BJ (cell line): Measurements from ENCODE around the gene CHST11. TPM values are rescaled to one million over a fixed set of nuclear protein-coding genes. Genes with fewer than 3 reads are reported as not detected.

Experiments
- CTCF ChIA-PET: fragments of 350-600 bp; formaldehyde crosslinking; extraction: SDS; loops from one replicate; lab custom pipeline; 2021; ENCODE audit warnings: antibody characterized with exemption, inconsistent platforms; lab: Yijun Ruan, JAX
- POLR2A ChIA-PET: fragments of 300-600 bp; sonication (Branson Sonifier 250); formaldehyde crosslinking; extraction: SDS; loops from one replicate; lab custom pipeline; 2021; ENCODE audit warnings: antibody characterized with exemption; lab: Charles Lee
- DNase-seq: peaks from one replicate; pipeline ENCODE4 v3.0.0-alpha.2; 2011; ENCODE audit warnings: low read depth
- H3K27me3 ChIP-seq: 2 replicates; pipeline ENCODE4 v1.6.0; 2011; ENCODE audit warnings: low read length; ENCODE audit not compliant: control insufficient read depth, insufficient read depth
- H3K36me3 ChIP-seq: 2 replicates; pipeline ENCODE4 v1.5.1; 2011; ENCODE audit warnings: low read length; ENCODE audit not compliant: control insufficient read depth, insufficient read depth
- H3K4me3 ChIP-seq: 2 replicates; pipeline ENCODE4 v1.5.1; 2011; ENCODE audit warnings: low read depth, mild to moderate bottlenecking, control low read depth, low read length
- polyA plus RNA-seq: library from polyadenylated mRNA; depleted of rRNA; stranded (reverse); fragments of >200 nt; gene quantifications from 2 replicates; pipeline ENCODE4 v1.2.3, GENCODE V29; 2011
- TF ChIP-seq, protein P1 (sequence below): IDR thresholded peaks from 2 replicates; pipeline ENCODE4 v1.5.1; 2011; ENCODE audit warnings: low read depth, mild to moderate bottlenecking, control low read depth, inconsistent platforms, low read length, moderate library complexity; ENCODE audit not compliant: insufficient read depth

The CHST11 gene
- polyA plus RNA-seq, 1 experiment = 7.3 TPM

DNA sequence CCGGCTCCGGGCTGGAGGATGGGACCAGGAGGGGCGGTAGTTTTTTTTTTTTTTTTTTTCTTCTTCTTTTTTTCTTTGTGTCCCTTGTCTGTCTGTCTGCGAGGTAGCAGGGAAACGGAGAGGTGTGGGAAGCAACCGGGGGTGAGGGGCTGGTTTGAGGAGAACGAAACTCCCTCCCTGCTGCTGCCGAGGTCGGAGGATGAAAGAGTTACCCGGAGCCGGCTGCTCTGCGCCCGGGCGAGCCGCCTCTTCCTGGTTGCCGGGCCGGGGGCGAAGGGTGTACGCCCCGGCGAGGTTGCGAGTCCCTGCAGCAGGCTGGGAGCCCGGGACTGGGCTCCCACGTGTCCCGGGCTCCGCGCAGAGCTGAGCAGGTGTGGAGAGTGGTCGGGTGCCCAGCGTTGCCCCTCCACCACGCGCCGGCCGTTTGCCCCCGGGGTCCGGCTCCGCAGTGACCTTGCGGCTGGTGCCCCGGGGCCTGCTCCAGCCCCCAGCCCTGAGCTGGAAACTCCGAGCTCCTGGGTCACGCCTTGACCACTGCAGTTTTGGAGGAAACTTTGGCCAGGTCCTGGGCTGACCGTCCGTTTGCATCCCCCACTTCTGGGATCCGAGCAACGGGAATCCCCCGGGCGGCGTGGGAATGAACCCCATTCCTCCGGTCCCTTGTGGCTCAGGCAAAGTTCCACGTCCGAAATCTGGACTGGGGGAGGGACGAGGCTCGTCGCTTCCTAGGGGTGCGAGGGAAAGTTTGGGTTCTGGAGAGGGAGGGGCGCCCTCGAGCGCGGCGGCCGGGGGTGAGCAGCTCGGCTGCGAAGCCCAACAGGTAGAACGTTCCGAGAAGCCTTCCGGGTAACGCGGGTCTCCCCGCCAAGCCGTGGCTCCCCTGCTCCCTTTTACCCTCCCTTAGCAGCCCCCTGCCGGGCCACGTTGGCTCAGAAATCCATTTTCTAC, 1.3 kb downstream of the CHST11 start:
- H3K4me3 ChIP-seq = peak overlapping the region; percentile 68
- H3K27me3 ChIP-seq = no peaks in the 10 kb centered on the region
- ChIA-PET CTCF (interaction anchor here (0.8 to 1.9 kb wide), 8 partner anchors 10 to 144 kb away, joined by 3 to 7 read pairs (median 4); no protein-coding TSS in a partner anchor), POLR2A (interaction anchor here (0.7 kb wide), 1 partner anchor 175 kb away, joined by 8 read pairs; no protein-coding TSS in a partner anchor)
- no peaks in the 10 kb centered on the region for H3K36me3 ChIP-seq
- TF ChIP-seq, protein P1, sequence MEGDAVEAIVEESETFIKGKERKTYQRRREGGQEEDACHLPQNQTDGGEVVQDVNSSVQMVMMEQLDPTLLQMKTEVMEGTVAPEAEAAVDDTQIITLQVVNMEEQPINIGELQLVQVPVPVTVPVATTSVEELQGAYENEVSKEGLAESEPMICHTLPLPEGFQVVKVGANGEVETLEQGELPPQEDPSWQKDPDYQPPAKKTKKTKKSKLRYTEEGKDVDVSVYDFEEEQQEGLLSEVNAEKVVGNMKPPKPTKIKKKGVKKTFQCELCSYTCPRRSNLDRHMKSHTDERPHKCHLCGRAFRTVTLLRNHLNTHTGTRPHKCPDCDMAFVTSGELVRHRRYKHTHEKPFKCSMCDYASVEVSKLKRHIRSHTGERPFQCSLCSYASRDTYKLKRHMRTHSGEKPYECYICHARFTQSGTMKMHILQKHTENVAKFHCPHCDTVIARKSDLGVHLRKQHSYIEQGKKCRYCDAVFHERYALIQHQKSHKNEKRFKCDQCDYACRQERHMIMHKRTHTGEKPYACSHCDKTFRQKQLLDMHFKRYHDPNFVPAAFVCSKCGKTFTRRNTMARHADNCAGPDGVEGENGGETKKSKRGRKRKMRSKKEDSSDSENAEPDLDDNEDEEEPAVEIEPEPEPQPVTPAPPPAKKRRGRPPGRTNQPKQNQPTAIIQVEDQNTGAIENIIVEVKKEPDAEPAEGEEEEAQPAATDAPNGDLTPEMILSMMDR = 0 out of 2 replicates have a peak, but pooled peaks have one; percentile 17
- no peak for DNase-seq

DNA sequence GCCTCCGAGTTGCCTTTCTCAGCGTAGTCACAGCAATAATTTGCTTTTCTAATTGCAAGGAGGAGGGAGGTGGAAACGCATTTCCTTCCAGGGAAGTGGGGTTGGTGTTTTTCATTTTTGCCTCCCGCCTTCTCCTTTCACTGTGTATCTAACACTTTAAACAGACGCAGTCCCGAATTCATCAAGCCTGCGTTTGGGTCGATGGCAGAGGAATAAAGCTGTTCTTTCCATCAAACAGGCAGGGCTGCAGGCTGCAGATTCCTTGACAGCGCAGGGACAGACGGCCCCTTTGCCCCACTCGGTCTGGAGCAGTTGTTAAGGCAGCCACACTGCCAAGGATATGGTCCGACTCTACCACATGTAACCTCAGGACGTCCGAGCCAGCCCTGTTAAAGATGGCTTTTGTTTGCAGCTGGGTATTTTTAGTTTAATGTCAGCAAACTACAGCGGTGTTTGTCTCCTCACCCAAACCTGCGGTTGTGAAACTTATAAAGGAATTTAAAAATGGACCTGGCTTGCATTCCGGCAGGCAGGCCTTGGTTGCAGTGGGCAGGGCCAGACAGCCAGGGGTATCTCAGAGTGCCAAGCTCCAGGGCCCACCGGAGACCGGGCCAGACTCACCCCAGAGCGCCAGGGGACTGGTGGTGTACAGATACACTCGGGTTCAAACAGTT, 2.1 kb downstream of the CHST11 start:
- Histone ChIP-seq H3K36me3 (no peaks in the 10 kb centered on the region), H3K27me3 (no peaks in the 10 kb centered on the region), H3K4me3 (peak overlapping the region; percentile 68)
- TF ChIP-seq, protein P1 = no peak
- CTCF ChIA-PET = interaction anchor here (0.9 to 1.8 kb wide), 4 partner anchors 9 to 78 kb away, joined by 3 to 6 read pairs (median 4); no protein-coding TSS in a partner anchor
- DNase-seq = no peak
- POLR2A ChIA-PET = interaction anchor here (0.6 kb wide), 1 partner anchor 447 kb away, joined by 3 read pairs; no protein-coding TSS in a partner anchor

DNA sequence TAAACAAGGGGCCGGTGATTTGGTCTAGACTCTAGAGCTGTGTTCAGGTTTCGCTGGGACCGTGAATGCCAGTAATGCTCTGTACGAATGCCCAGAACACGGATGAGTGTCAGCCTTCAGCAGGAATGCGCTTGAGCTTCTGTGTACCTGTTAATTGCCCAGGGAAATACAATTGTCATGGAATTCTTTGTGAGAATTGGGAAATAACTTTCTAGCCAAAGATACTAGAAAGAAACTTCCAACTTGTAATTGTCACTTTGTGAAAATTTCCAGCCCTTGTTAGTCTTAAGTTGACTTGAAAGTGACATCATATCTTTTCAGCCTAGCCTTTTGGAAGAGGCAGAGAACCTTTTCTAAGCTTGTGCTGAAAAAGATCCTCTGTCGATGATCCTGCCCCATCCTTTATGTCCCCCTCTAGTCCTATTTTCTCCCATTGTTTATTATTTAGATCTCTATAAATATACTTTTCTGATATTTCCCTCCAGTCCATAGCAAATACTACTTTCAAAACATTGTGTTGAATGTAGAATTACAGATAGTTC, 2.7 kb downstream of the CHST11 start:
- POLR2A ChIA-PET = interaction anchor here (0.6 kb wide), 1 partner anchor 448 kb away, joined by 3 read pairs; no protein-coding TSS in a partner anchor
- H3K36me3 ChIP-seq = no peaks in the 10 kb centered on the region
- TF ChIP-seq, protein P1 = no peak
- no peaks in the 10 kb centered on the region for H3K27me3 ChIP-seq
- H3K4me3 ChIP-seq = peak overlapping the region; percentile 68
- CTCF ChIA-PET = interaction anchor here (0.8 to 0.9 kb wide), 2 partner anchors 16 to 78 kb away, joined by 3 to 4 read pairs; no protein-coding TSS in a partner anchor
- DNase-seq = no peak

DNA sequence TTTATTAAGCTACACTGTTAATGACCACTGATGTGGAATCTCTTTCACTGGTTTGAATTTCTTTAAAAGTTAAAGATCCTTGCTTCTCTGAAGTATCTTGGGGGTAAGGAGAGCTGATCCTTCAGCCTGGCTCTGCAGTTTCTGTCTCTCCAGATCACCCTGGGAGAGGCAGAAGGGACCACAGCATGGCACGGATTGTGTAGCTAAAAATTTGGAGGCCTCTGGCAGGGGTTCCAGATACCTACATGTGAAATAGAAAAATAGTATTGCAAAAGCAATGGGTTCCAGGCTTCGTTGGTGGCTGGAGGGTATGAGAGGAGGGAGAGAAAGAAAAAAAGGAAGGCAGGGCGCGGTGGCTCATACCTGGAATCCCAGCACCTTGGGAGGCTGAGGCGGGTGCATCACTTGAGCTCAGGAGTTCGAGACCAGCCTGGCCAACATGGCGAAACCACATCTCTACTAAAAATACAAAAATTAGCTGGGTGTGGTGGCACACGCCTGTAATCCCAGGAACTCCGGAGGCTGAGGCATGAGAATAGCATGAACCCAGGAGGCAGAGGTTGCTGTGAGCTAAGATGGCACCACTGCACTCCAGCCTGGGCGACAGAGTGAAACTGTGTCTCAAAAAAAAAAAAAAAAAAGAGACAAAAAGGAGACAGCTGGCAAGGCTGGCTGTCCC, 3.4 kb downstream of the CHST11 start:
- no peaks in the 10 kb centered on the region for H3K27me3 ChIP-seq
- H3K36me3 ChIP-seq = no peaks in the 10 kb centered on the region
- CTCF ChIA-PET = interaction anchor here (0.8 kb wide), 1 partner anchor 15 kb away, joined by 3 read pairs; no protein-coding TSS in a partner anchor
- TF ChIP-seq, protein P1 = no peak
- no peak for DNase-seq
- no peak overlapping the region for H3K4me3 ChIP-seq
- POLR2A ChIA-PET = no interaction called here
